Gastroesophageal sphincter (tissue), 4 donors: ENCODE measurements around the gene RAB2B. TPM values are rescaled to one million over a fixed set of nuclear protein-coding genes. Genes with fewer than 3 reads are reported as not detected.

ENCODE experiments used
- ATAC-seq: fragments of 150-250 bp; one replicate; pipeline ENCODE4 v1.9.1; 2016; ENCODE audit warnings: mild to moderate bottlenecking, moderate library complexity
- H3K27ac ChIP-seq, 4 donors: fragments of 200-600 bp; sonication (generic) in 3 of 4; 1 replicate in 3 of 4; 2 replicates in 1 of 4; pipeline ENCODE4 v1.5.1; 2016 to 2019
- H3K27me3 ChIP-seq: fragments of 200-600 bp; sonication (generic); one replicate; pipeline ENCODE4 v1.5.1; 2019
- H3K36me3 ChIP-seq, 2 donors: fragments of 200-600 bp; sonication (generic); one replicate each; pipeline ENCODE4 v1.5.1; 2019; ENCODE audit warnings: control low read depth in 1 of 2
- H3K4me1 ChIP-seq, 3 donors: fragments of 200-600 bp; sonication (generic); 1 replicate in 2 of 3; 2 replicates in 1 of 3; pipeline ENCODE4 v1.5.1; 2016 to 2019; ENCODE audit warnings: control low read depth in 2 of 3
- H3K4me3 ChIP-seq, 2 donors: fragments of 200-600 bp; sonication (generic); one replicate each; pipeline ENCODE4 v1.5.1; 2019; ENCODE audit warnings: mild to moderate bottlenecking in 1 of 2, moderate library complexity in 1 of 2
- H3K9me3 ChIP-seq, 3 donors: fragments of 200-600 bp; sonication (generic); one replicate each; pipeline ENCODE4 v1.5.1; 2017 to 2019; ENCODE audit warnings: control low read depth in 2 of 3
- EP300 ChIP-seq: sonication (generic); formaldehyde crosslinking; IDR thresholded peaks from one replicate; pipeline ENCODE4 v1.6.1; 2017; ENCODE audit warnings: antibody characterized with exemption, mild to moderate bottlenecking
- POLR2A ChIP-seq, 2 donors: fragments of 450-650 bp; IDR thresholded peaks; one replicate each; pipeline ENCODE4 v1.6.1; 2017; ENCODE audit warnings: antibody characterized with exemption in 2 of 2, mild to moderate bottlenecking in 2 of 2, moderate library complexity in 1 of 2
- POLR2AphosphoS5 ChIP-seq: sonication (generic); formaldehyde crosslinking; IDR thresholded peaks from one replicate; pipeline ENCODE4 v1.6.1; 2017; ENCODE audit warnings: antibody characterized with exemption
- WGBS, 2 donors: methylation state at CpG; one replicate each; pipeline ENCODE4 v1.1.5; 2018; ENCODE audit warnings: low coverage in 1 of 2; 5-methylcytosine and 5-hydroxymethylcytosine counted together
- total RNA-seq, 4 donors: library from RNA; depleted of rRNA; stranded (reverse); fragments of >200 nt; gene quantifications; one replicate each; pipeline ENCODE4 v1.1.0, GENCODE V29; 2016
- TF ChIP-seq, protein P1 (sequence below), 4 experiments: fragments of 200-600 bp in 2 of 4; fragments of 450-650 bp in 2 of 4; sonication (generic) in 1 of 4; IDR thresholded peaks; one replicate each; pipeline ENCODE4 v1.5.1; 2017 to 2019; ENCODE audit warnings: antibody characterized with exemption in 4 of 4, mild to moderate bottlenecking in 2 of 4, moderate library complexity in 2 of 4

The RAB2B gene
- total RNA-seq, result 10 to 100 TPM; 28.3 to 44.8 (median 29.7) TPM

DNA sequence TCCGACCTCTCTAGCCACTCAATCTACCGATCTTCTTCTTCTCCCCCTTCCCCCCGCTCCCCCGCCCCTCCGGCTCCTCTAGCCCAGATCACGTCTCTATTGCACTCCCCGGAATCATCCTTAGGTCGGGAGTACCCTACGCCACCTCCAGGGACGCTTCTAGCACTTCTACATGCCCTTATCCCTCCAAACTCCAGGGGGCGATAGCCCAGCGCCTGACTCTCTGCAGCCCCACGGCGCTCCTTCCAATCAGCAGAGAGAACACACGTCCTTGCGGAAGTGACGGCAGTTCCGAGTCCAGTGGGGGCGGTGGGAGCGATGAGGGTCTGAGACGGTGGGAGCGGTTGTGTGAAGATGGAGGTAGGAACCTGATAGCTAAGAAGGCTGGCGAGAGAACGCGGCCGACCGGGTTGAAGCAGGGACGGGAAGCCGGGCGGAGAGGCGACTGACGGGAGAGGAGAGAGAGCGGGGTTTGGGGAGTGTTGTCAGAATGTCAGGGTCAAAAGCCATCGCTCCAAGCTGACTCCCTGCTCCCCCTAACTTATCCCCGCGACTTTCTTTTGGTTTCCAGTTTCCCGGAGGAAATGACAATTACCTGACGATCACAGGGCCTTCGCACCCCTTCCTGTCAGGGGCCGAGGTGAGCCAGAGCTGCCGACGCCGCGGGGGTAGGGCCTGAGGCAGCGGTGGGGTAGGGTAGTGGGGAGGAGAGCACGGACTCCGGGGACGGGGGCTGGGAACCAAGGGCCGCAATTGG, at the start of gene RAB2B, which contains the start of gene TOX4:
Gene RAB2B (minus strand): TSS at position 35 of the 757 bp plus-strand sequence. CDS start 87 bp downstream, outside the sequence.
Gene TOX4 (plus strand): TSS at position 271 of the 757 bp plus-strand sequence. CDS start 84 bp downstream, at position 355.
- 1% methylated on average over 14 to 29 of the region's 49 CpGs for WGBS, 2 donors
- peaks cover 0 to 50% of the 10 kb centered on the region in 2 donors for H3K36me3 ChIP-seq
- peak within 1 kb of the TSS; percentile 77 to 95 (median 92) for H3K27ac ChIP-seq
- peaks cover 8 to 42% (median 16%) of the 10 kb centered on the region in 3 donors for H3K4me1 ChIP-seq
- ATAC-seq, result peak; percentile 99
- H3K9me3 ChIP-seq, result no peaks in the 10 kb centered on the region
- H3K27me3 ChIP-seq, result no peaks in the 10 kb centered on the region
- peak within 1 kb of the TSS; percentile 52 to 90 for H3K4me3 ChIP-seq
- no peak for TF ChIP-seq EP300
- TF ChIP-seq, protein P1, sequence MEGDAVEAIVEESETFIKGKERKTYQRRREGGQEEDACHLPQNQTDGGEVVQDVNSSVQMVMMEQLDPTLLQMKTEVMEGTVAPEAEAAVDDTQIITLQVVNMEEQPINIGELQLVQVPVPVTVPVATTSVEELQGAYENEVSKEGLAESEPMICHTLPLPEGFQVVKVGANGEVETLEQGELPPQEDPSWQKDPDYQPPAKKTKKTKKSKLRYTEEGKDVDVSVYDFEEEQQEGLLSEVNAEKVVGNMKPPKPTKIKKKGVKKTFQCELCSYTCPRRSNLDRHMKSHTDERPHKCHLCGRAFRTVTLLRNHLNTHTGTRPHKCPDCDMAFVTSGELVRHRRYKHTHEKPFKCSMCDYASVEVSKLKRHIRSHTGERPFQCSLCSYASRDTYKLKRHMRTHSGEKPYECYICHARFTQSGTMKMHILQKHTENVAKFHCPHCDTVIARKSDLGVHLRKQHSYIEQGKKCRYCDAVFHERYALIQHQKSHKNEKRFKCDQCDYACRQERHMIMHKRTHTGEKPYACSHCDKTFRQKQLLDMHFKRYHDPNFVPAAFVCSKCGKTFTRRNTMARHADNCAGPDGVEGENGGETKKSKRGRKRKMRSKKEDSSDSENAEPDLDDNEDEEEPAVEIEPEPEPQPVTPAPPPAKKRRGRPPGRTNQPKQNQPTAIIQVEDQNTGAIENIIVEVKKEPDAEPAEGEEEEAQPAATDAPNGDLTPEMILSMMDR (IDR thresholded peaks at IDR 0.05), result peak; percentile 91 to 98 (median 98)
- TF ChIP-seq POLR2A (IDR thresholded peaks at IDR 0.05), result peak; percentile 61 to 74
- peak; percentile 96 for TF ChIP-seq POLR2AphosphoS5

DNA sequence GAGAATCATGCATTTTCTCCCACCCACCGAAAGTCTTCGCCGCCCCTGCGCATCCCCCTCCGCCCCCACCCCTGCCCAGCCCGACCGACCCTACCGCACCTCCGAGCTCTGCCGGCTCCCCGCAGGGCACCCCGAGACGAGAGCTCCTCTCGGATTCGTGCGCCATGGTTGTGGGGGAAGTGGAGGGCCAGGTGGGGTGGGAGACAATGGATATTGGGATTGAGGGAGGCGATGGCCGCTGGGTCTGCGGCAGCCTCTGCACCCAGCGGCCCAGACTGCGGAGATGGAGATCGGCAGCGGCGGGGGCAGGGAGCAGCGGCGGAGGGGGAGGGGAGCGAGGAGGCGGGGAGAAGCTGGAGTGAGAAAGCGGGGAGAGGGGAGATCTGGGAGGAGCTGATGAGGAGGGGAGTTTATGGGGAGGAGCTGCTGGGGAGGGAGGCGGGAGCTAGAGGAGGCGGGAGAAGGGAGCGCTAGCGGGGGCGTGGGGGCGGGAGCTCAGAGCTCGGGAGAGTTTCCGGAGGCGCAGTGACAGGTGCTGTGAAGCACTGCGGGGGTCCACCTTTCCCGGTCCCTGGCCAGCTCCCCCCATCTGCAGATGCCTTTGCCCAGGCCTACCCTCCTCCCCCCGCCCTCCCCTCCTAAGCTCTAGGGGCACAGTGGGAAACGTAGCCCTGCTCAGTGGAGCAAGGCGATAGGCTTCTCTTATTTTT, 49.4 kb upstream of the RAB2B start, which contains the start of gene SALL2:
Gene SALL2 (minus strand): TSS at position 385 of the 710 bp plus-strand sequence. CDS start 219 bp downstream, at position 166.
- Histone ChIP-seq H3K36me3 (peaks cover 0 to 21% of the 10 kb centered on the region in 2 donors), H3K27me3 (no peaks in the 10 kb centered on the region), H3K4me3 (peak within 1 kb of the TSS; percentile 71 to 80), H3K4me1 (peaks cover 0 to 26% (median 6%) of the 10 kb centered on the region in 3 donors), H3K9me3 (no peaks in the 10 kb centered on the region), H3K27ac (peak within 1 kb of the TSS; percentile 22 to 85 (median 82))
- TF ChIP-seq, protein P1 (IDR thresholded peaks at IDR 0.05), result peak in 1 of 4 experiments; percentile 5
- peak; percentile 39 for TF ChIP-seq POLR2AphosphoS5
- TF ChIP-seq POLR2A (IDR thresholded peaks at IDR 0.05), result no peak
- peak; percentile 92 for ATAC-seq
- 0% methylated on average over 2 to 10 of the region's 43 CpGs for WGBS, 2 donors

DNA sequence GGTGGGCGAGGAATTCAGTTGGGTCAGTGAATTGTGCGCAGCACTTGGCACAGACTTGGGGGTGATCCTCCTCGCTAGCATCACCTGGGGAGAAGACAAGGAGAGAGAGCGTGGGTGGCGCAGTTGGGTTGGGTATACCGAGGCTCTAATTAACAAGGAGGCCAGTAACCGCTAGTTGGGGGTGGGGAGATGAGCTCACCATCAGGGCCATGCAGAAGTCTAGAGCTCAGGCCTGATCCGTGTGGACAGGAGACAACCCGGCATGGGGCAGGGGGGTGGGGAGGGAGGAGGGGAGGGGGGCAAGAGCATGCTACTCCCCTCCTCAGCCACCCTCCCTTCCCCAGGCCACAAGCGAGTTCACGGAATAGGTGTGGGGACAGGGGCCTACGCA, 48.8 kb upstream of the RAB2B start:
- Histone ChIP-seq H3K4me3 (peak overlapping the region; percentile 71 to 80), H3K9me3 (no peaks in the 10 kb centered on the region), H3K36me3 (peaks cover 0 to 21% of the 10 kb centered on the region in 2 donors), H3K27ac (peak overlapping the region; percentile 22 to 85 (median 82)), H3K27me3 (no peaks in the 10 kb centered on the region), H3K4me1 (peaks cover 0 to 26% (median 6%) of the 10 kb centered on the region in 3 donors)
- 60% methylated on average over 1 of the region's 12 CpGs; no CpG with 5 or more reads in 1 of the 2 donors for WGBS, 2 donors
- ATAC-seq, result peak; percentile 31
- TF ChIP-seq POLR2AphosphoS5 (no peak), POLR2A (IDR thresholded peaks at IDR 0.05) (no peak), EP300 (no peak)
- TF ChIP-seq, protein P1 (IDR thresholded peaks at IDR 0.05), result no peak

DNA sequence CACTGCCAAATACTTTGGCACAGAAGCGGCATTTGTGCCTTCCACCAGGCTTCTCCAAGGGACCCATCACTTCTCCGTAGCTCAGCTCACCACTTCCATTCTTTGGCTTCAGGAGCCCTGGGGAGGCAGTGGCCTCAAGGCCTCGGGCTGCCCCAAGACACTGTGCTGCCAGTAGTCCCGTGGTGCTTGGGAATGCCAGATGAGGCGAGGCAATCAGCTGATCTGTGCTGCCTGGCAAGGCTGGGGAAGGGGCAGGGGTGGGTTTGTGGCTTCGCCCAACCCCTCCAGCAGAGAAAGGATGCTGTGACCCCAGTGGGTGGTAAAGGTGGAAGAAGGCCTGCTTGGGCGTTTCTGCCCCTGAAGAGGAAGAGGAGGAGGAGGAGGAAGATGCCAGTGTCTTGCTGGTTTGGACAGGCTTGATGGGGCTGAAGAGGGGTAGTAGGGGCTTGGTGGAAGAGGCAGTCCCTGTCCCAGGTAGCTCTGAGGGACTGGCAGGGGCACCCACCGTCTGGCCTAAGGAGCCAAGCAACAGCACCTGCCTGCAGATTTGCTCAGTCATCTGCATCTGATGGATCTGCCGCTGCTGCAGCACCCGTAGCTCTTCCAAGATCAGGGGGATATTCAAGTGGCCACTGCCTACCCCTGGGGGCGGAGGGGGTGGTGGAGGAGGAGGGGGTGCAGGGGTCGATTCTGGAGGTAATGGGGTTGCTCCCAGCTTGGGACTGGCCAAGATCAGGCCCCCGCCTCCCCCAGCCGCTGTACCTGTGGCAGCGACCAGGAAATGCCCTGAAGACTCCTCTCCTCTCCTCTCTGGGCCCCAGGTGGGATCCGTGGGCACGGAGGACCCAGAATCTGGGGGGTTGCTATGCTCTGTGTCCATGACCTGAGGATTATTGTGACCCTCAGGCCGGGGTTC, 48.1 kb upstream of the RAB2B start:
- peak overlapping the region in 1 of 2 donors; percentile 71 for H3K4me3 ChIP-seq
- H3K27me3 ChIP-seq, result no peaks in the 10 kb centered on the region
- ATAC-seq, result no peak
- H3K36me3 ChIP-seq, result peaks cover 0 to 21% of the 10 kb centered on the region in 2 donors
- peaks cover 0 to 26% (median 6%) of the 10 kb centered on the region in 3 donors for H3K4me1 ChIP-seq
- TF ChIP-seq, protein P1 (IDR thresholded peaks at IDR 0.05), result no peak
- TF ChIP-seq EP300 (no peak), POLR2AphosphoS5 (no peak), POLR2A (IDR thresholded peaks at IDR 0.05) (no peak)
- 90% methylated on average over 6 of the region's 18 CpGs; no CpG with 5 or more reads in 1 of the 2 donors for WGBS, 2 donors
- peak overlapping the region in 3 of 4 donors; percentile 81 to 85 (median 82) for H3K27ac ChIP-seq
- H3K9me3 ChIP-seq, result no peaks in the 10 kb centered on the region
